Stimulated activated naive CD8-positive, alpha-beta T cell treated with anti-CD3 and anti-CD28 coated beads, Interleukin-15, amount 100 ng/mL, for 72 hours (primary cell): ENCODE measurements around the gene BFSP2.
"Not testable (repeated sequence)": the region's sequence is repeated elsewhere in the genome, so short reads cannot be mapped to it uniquely, and the experiment has no call there.

Experiments used
- ATAC-seq: fragments of 150-1000 bp; cut with Tn5 transposase; 2 replicates; pipeline ENCODE4 v1.10.0; 2021; ENCODE audit warnings: mild to moderate bottlenecking, moderate library complexity
- DNase-seq, 2 donors: peaks; one replicate each; pipeline ENCODE4 v3.0.0; 2021 to 2022
- H3K27ac Mint-ChIP-seq, 2 donors: one replicate each; pipeline ENCODE4 v1.8.0; 2022; ENCODE audit warnings: mild to moderate bottlenecking in 2 of 2, mixed read lengths in 2 of 2, moderate library complexity in 2 of 2
- H3K27me3 Mint-ChIP-seq: one replicate; pipeline ENCODE4 v1.8.0; 2022; ENCODE audit warnings: mixed read lengths
- H3K4me1 Mint-ChIP-seq: one replicate; pipeline ENCODE4 v1.8.0; 2022; ENCODE audit warnings: mild to moderate bottlenecking, mixed read lengths
- H3K4me3 Mint-ChIP-seq, 2 donors: one replicate each; pipeline ENCODE4 v1.8.0; 2022; ENCODE audit warnings: mild to moderate bottlenecking in 2 of 2, mixed read lengths in 2 of 2, moderate library complexity in 1 of 2
- H3K9me3 Mint-ChIP-seq, 2 donors: one replicate each; pipeline ENCODE4 v1.8.0; 2022; ENCODE audit warnings: mixed read lengths in 2 of 2

Gene BFSP2

DNA sequence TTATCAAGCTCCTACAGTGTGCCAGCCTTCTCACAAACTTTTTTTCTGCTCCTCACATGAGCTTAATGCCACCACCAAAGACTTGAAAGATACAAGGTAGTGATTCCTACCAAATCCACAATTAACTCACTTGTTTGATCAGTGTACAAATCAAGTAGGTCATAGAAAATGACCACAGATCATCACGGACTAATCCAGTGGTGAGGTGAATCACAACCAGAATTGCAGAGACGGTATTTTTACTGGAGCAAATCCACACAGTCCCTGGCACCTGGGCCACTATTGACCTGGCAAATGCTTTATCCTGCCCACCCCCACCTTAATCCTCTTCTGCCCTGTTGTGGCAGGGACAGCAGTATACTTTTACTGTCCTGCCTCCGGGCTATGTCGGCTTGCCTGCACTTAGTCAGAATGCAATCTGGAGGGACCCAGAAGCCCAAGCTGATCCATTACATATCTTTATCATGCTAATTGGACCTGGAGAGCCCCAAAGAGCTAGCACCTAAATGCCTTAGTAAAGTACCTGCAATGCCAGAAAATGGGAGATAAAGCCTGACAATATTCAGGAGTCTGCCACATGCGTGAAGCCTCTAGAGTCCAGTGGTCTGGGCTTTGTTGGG is 89.7 kb downstream of the BFSP2 start:
- no peaks in the 10 kb centered on the region for H3K9me3 Mint-ChIP-seq
- H3K4me3 Mint-ChIP-seq, result peak overlapping the region in 1 of 2 donors; percentile 73
- H3K27me3 Mint-ChIP-seq, result no peaks in the 10 kb centered on the region
- H3K4me1 Mint-ChIP-seq, result peaks cover 59% of the 10 kb centered on the region
- ATAC-seq (no peak), DNase-seq (no peak)
- H3K27ac Mint-ChIP-seq, result no peak overlapping the region

DNA sequence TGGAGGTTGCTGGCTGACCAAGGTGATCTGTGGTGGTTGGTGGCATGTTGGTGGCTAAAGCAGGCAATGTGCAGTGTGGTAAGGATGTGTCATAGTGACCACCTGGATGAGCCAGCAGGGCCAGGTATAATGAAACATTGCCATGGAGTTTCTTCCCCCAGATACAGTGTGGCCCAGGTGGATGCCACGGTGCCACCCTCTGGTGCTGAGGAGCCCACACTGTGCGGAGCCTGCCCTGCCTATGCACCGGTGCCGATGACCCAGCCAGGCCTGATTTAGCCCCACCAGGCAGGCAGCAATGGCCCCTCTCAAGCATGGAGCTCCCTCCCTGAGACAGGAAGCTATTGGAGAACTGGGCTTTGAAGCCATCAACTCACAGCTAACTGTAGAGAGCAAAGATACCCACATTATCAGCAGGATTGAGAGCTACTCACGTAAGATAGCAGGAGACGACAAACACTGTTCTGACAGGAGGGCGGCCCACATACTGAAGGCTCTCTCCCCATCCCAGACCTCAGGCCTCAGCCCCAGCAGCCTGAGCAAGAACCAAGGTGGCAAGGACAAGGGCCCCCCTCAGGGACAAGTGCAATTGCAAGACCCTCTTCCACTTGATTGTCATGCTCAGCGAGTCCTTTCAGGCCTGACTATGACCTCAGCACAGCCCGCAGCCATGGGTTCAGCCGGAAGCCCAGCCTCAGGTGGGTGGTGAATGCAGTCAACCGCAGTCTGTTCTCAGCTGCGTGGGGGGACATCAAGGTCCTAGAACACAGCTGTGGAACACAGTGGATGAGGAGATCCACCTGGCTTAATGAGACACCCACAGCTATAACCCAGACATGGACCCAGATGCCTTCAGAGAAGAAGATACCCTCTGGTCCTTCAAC is 90.9 kb downstream of the BFSP2 start:
- Mint-ChIP-seq H3K27me3 (no peaks in the 10 kb centered on the region), H3K4me1 (peaks cover 56% of the 10 kb centered on the region), H3K9me3 (no peaks in the 10 kb centered on the region), H3K27ac (peak overlapping the region; percentile 60 to 93), H3K4me3 (peak overlapping the region; percentile 73 to 87)
- ATAC-seq (peak; percentile 91), DNase-seq (peak; percentile 70 to 79)

DNA sequence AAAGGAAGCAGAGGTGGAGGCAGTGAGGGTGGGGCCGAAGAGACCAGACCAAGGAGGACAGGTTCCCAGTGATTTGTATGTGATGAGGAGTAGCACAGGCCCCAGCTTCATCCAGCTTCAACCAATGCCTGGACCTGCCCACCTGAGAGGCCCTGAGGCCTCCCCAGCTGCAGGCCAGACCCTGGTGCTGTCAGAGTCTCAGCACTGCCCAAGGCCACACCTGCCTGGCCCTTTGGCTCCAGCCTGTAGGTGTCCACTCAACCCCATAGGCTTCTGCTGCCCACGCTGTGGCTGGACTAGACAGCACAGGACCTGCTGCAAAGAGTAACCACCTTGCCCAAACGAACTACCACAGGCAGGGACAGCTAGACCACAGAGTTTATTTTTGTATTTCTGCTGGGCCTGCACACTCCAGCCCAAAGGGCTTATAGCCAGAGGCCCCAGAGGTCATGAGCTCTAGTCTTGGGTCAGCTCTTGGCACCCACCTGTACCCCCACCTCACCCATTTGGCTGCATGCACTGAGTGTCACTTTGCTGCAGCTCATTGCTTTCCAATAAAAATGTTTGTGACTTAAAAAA is 91.7 kb downstream of the BFSP2 start:
- Mint-ChIP-seq H3K9me3 (no peaks in the 10 kb centered on the region), H3K27ac (peak overlapping the region; percentile 60 to 93), H3K4me1 (peaks cover 56% of the 10 kb centered on the region), H3K27me3 (no peaks in the 10 kb centered on the region), H3K4me3 (peak overlapping the region; percentile 74 to 87)
- DNase-seq, result no peak
- ATAC-seq, result peak; percentile 16

DNA sequence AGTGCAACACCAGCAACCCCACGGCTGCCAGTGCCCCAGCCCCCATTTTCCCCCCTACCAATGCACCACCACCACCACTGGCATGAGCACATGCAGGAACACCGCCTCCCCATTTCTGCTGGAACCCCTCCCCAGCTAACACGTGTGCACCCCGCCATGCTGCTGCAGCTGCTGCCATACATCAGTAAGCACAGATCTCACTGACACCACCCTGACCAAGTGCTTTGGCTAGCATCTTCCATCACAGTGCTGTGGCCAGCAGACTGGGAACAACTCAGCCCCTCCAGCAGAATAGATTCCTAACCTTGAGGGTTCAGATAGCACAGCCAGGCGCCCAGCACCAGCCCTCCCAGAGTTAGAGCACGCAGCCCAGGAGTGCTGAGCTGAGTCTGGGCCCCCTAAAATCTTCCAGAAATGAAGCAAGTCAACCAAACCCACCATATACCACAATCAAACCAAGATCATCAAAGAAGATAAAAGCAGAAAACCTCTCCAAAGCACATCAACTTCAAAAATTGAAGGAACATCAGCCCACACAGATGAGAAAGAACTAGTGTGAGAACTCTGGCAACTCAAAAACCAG is 92.4 kb downstream of the BFSP2 start:
- H3K27ac Mint-ChIP-seq, result peak overlapping the region; percentile 13 to 49
- no peaks in the 10 kb centered on the region for H3K9me3 Mint-ChIP-seq
- peaks cover 58% of the 10 kb centered on the region for H3K4me1 Mint-ChIP-seq
- H3K4me3 Mint-ChIP-seq, result peak overlapping the region; percentile 74 to 87
- ATAC-seq, result peak; percentile 30
- DNase-seq, result no peak
- no peaks in the 10 kb centered on the region for H3K27me3 Mint-ChIP-seq

DNA sequence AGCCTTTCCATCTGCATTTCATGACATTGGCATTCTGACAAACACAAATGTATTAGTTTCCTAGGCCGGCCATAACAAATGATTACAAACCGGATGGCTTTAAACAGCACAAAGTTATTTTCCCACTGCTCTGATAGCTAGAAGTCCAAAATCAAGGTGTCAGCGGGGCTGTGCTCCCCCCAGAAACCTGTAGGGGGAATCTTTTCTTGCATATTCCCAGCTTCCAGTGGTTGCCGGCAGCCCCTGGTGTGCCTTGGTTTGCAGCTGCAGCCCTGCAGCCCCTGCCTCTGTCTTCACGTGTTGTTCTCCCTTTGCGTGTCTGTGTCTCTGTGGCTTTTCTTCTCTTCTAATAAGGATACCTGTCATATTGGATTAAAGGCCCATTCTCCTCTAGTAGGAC is 94.6 kb downstream of the BFSP2 start:
- DNase-seq, result no peak
- no peaks in the 10 kb centered on the region for H3K9me3 Mint-ChIP-seq
- peaks cover 52% of the 10 kb centered on the region for H3K4me1 Mint-ChIP-seq
- H3K27me3 Mint-ChIP-seq, result no peaks in the 10 kb centered on the region
- no peak for ATAC-seq
- no peak overlapping the region for H3K27ac Mint-ChIP-seq
- H3K4me3 Mint-ChIP-seq, result no peak overlapping the region

DNA sequence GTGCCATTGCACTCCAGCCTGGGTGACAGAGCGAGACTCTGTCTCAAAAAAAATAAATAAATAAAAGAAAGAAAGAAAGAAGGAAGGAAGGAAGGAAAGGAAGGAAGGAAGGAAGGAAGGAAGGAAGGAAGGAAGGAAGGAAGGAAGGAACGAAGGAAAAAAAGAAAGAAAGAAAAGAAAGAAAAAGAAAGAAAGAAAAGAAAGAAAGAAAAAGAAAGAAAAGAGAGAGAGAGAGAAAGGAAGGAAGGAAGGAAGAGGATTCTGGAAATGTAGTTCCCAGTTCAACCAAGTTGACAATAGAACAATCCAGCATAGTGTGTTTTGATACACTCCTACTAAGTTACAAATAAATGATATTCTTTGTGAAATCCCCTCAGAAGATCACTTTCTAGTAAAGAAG is 102.7 kb downstream of the BFSP2 start:
- not testable (repeated sequence) for H3K27me3 Mint-ChIP-seq, H3K4me3 Mint-ChIP-seq, DNase-seq, H3K9me3 Mint-ChIP-seq, ATAC-seq, H3K27ac Mint-ChIP-seq
- peaks cover 25% of the 10 kb centered on the region for H3K4me1 Mint-ChIP-seq

DNA sequence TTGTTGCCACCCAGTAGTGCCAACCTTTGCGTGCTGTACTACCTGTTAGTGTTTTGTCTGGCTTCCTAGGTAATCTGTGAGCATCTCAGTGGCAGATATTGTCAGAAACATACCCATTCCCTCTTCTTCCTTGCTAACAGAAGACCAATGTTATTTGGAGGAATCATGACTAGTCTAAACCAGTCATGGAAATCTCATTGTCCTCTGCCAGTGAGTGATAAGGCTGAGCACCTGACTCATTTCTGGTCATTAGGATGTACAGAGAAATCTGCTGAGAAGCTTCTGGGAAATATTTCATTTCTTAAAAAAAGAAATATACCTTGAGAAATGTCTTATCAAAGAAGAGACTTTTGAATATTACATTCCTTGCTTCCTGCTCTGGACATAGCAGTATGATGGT is 103.6 kb downstream of the BFSP2 start:
- Mint-ChIP-seq H3K4me1 (peaks cover 24% of the 10 kb centered on the region), H3K27me3 (no peaks in the 10 kb centered on the region), H3K27ac (no peak overlapping the region), H3K4me3 (no peak overlapping the region), H3K9me3 (no peaks in the 10 kb centered on the region)
- no peak for DNase-seq
- no peak for ATAC-seq

DNA sequence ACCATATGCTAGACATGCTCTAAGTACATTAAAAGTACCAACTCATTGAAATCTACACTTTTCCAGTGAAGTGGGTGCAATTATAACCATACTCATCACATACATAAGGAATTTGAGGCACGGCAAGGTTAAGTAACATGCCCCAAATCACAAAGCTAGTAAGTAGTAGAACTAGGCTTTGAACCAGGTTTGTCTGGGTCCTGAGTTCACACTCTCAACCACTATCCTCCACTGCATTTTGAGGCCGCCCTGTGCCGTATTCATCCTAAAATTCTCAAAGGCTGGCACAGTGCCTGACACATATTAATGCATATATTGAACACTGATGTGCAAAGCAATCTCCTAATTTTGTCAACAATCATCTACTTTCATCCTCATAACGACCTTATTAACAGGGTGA is 104.9 kb downstream of the BFSP2 start:
- ATAC-seq (no peak), DNase-seq (no peak)
- no peak overlapping the region for H3K27ac Mint-ChIP-seq
- H3K4me1 Mint-ChIP-seq, result peaks cover 18% of the 10 kb centered on the region
- no peak overlapping the region for H3K4me3 Mint-ChIP-seq
- H3K9me3 Mint-ChIP-seq, result no peaks in the 10 kb centered on the region
- H3K27me3 Mint-ChIP-seq, result no peaks in the 10 kb centered on the region

DNA sequence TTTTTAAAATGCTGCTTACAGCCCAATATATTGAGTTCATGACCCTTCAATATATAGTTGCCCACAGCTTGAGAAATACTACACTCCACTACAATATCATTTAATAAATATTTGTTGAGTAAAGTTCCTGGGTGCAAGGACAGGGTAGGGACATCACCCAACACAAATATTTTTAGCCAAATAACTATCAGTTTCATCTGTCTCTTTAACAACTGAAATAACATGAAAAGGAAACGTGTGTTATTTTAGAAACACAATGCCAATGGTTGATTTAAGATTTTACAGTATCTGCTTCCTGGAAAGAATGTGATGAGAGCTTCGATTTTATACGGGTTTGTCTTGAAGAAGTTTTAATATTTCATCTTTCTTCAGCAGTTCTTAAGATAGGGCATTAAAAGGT is 106.0 kb downstream of the BFSP2 start:
- peaks cover 17% of the 10 kb centered on the region for H3K4me1 Mint-ChIP-seq
- no peaks in the 10 kb centered on the region for H3K27me3 Mint-ChIP-seq
- no peak for ATAC-seq
- DNase-seq, result no peak
- H3K27ac Mint-ChIP-seq, result peak overlapping the region; percentile 51 to 90
- no peaks in the 10 kb centered on the region for H3K9me3 Mint-ChIP-seq
- peak overlapping the region; percentile 64 to 72 for H3K4me3 Mint-ChIP-seq

DNA sequence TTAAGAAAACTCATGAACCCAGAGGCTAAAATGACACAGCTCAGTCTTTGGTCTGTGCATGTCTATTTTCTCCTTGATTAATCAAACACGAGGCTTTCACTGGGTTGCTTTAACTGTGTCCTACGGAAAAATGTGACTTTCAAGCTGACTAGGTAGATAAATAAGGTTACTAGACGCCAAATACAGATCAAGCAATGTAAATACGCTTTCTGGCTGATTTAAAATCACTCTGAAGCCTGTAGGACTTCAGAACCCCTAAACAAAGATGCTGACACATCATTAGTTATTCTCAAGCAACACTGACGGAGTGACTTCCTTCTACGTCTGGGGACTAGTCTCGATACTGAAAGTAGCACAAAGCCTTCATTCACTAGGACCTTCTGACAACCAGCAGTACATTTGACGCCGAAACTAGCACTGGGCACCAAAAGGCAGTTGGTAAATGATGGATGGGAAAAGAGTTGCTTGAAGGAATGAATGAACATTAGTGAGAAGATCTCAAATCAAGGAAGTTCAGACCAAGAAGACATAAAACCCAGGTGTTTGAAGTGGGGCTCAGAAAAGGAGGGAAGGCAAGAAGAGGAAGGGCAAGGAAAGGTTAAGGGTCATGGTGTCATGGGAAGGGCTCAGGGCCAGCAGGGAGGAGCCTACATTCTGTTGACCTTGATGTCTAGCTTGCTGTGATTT is 106.5 kb downstream of the BFSP2 start:
- H3K4me1 Mint-ChIP-seq, result peaks cover 14% of the 10 kb centered on the region
- no peaks in the 10 kb centered on the region for H3K9me3 Mint-ChIP-seq
- DNase-seq (peak; percentile 20 to 34), ATAC-seq (peak; percentile 97)
- H3K27me3 Mint-ChIP-seq, result no peaks in the 10 kb centered on the region
- H3K4me3 Mint-ChIP-seq, result peak overlapping the region; percentile 64 to 72
- peak overlapping the region; percentile 51 to 90 for H3K27ac Mint-ChIP-seq

DNA sequence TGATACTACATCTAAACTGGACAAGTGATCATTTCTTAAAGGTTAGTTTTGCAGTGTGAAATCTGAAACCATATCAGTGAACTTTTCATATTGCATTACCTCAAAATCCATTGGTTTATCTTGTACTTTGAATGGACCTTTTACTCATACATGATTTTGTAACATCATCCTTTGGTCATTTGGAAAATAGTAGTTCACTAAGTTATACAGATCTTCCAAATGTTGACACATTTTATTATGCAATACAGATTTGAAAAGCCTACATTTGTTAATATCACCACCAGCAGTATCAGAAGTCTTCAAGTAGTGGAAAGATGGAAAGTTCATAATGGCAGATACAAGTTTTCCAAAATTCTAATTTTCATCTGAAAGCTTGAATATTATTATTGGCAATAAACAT is 109.6 kb downstream of the BFSP2 start:
- H3K4me1 Mint-ChIP-seq, result peaks cover 14% of the 10 kb centered on the region
- H3K27ac Mint-ChIP-seq, result no peak overlapping the region
- H3K9me3 Mint-ChIP-seq, result no peaks in the 10 kb centered on the region
- H3K27me3 Mint-ChIP-seq, result no peaks in the 10 kb centered on the region
- ATAC-seq (no peak), DNase-seq (no peak)
- H3K4me3 Mint-ChIP-seq, result no peak overlapping the region

DNA sequence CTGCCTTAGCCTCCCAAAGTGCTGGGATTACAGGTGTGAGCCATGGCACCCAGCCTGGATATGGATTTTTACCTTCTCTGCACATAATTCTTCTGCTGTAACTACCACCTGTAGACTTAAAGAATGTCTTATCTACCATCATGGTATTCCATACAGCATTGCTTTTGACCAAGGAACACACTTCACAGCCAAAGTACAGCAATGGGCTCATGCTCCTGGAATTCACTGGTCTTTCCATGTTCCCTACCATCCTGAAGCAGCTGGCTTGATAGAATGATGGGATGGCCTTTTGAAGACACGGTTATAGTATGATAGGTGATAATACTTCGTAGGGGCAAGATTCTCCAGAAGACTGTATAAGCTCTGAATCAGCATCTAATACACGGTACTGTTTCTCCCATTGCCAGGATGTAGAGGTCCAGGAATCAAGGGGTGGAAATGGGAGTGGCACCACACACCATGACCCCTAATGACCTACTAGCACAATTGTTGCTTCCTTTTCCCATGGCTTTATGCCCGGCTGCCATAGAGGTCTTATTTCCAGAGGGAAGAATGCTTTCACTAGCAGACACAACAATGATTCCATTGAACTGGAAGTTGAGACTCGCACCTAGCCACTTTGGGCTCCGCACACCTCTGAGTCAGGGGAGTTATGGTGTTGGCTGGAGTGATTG is 112.7 kb downstream of the BFSP2 start:
- Mint-ChIP-seq H3K4me3 (no peak overlapping the region), H3K27ac (no peak overlapping the region), H3K9me3 (no peaks in the 10 kb centered on the region), H3K27me3 (no peaks in the 10 kb centered on the region), H3K4me1 (no peaks in the 10 kb centered on the region)
- no peak for ATAC-seq
- no peak for DNase-seq

DNA sequence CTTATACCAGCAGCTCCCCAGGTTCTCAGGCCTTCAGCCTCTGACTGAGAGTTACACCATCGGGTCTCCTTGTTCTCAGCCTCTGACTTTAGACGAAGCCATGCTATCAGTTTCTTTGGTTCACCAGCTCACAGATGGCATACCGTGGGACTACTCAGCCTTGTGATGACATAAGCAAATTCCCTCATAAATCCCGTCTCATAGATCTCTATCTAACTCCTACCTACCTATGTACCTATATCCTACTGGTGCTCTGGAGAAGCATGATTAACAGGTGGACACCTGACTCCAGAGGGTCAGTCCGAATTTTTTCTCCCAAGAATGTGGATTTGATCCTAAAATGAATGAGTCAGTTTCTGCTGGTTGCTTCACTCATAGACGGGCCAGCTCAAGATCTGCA is 114.6 kb downstream of the BFSP2 start:
- H3K4me3 Mint-ChIP-seq, result no peak overlapping the region
- H3K9me3 Mint-ChIP-seq, result no peaks in the 10 kb centered on the region
- no peaks in the 10 kb centered on the region for H3K27me3 Mint-ChIP-seq
- DNase-seq (no peak), ATAC-seq (no peak)
- no peak overlapping the region for H3K27ac Mint-ChIP-seq
- H3K4me1 Mint-ChIP-seq, result no peaks in the 10 kb centered on the region

DNA sequence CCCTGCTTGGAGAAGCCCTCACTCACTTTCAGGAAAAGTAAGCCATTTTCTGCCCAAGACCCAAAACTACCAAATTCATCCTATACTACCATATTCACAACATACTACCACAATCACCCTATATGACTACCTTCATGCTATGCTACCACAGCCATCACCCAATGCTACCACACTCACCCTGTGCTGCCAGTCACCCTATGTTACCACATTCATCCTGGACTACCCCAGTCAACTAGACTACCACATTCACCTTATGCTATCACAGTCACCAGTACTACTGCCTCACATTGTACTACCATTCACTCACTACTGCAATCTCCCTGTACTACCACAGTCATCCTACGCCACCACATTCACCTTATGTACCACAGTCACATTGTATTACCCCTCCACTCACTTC is 115.3 kb downstream of the BFSP2 start:
- Mint-ChIP-seq H3K27ac (no peak overlapping the region), H3K4me1 (no peaks in the 10 kb centered on the region), H3K9me3 (no peaks in the 10 kb centered on the region), H3K4me3 (no peak overlapping the region), H3K27me3 (no peaks in the 10 kb centered on the region)
- DNase-seq (no peak), ATAC-seq (peak; percentile 74)

DNA sequence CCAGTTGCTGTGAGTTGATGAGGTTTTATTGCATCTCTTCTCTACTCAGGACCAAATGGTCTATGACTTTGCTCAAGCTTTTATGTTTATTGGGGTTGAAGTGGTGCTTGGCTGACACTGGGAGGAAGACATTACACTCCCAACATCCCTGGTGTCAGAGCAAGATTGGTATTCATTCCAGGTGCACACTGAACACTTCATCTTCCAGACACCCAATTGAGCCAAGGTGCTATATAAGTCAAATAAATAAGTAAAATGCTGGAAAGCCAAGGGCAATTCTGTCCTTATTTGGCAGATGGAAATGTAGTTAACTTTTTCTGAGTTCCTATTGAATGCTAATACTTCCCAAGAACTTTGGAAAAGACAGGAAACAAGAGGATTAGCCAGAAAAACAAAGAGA is 120.4 kb downstream of the BFSP2 start:
- H3K27me3 Mint-ChIP-seq, result no peaks in the 10 kb centered on the region
- H3K4me3 Mint-ChIP-seq, result no peak overlapping the region
- DNase-seq (no peak), ATAC-seq (no peak)
- no peak overlapping the region for H3K27ac Mint-ChIP-seq
- H3K4me1 Mint-ChIP-seq, result no peaks in the 10 kb centered on the region
- H3K9me3 Mint-ChIP-seq, result no peaks in the 10 kb centered on the region
